Psoas muscle (tissue), 8 donors: Measurements from ENCODE around the gene BRD9. TPM values are rescaled to one million over a fixed set of nuclear protein-coding genes. Genes with fewer than 3 reads are reported as not detected.

Experiments used
- ATAC-seq, 4 donors: fragments of 200-7000 bp; cut with Tn5 transposase; one replicate each; pipeline ENCODE4 v1.9.1; 2020; ENCODE audit warnings: moderate library complexity in 3 of 4, mild to moderate bottlenecking in 2 of 4
- DNase-seq, 2 donors: peaks; one replicate each; pipeline ENCODE4 v3.0.0-alpha.2; 2020
- H3K27ac ChIP-seq: fragments of 200-600 bp; one replicate; pipeline ENCODE4 v1.8.0; 2022
- H3K27me3 ChIP-seq, 3 donors: fragments of 200-600 bp in 1 of 3; one replicate each; pipeline versions ENCODE4 v1.6.1 to v1.8.0; 2013 to 2022; ENCODE audit warnings: low read length in 2 of 3, mild to moderate bottlenecking in 2 of 3, moderate library complexity in 1 of 3; ENCODE audit not compliant: insufficient read depth in 3 of 3
- H3K36me3 ChIP-seq, 2 donors: fragments of 200-600 bp in 1 of 2; one replicate each; pipeline versions ENCODE4 v1.6.1 to v1.8.0; 2013 to 2022; ENCODE audit warnings: low read depth in 1 of 2, mild to moderate bottlenecking in 1 of 2, moderate library complexity in 1 of 2; ENCODE audit not compliant: insufficient read depth in 1 of 2
- H3K4me1 ChIP-seq: fragments of 200-600 bp; one replicate; pipeline ENCODE4 v1.8.0; 2022
- H3K4me3 ChIP-seq: fragments of 200-600 bp; one replicate; pipeline ENCODE4 v1.8.0; 2022; ENCODE audit warnings: mild to moderate bottlenecking
- H3K9me3 ChIP-seq: fragments of 200-600 bp; one replicate; pipeline ENCODE4 v1.8.0; 2022
- CTCF ChIP-seq: fragments of 200-600 bp; IDR thresholded peaks from one replicate; pipeline ENCODE4 v1.8.0; 2022; ENCODE audit warnings: antibody characterized with exemption
- WGBS, 3 donors: extraction: QIAGEN DNeasy Blood & Tissue Kit; methylation state at CpG; one replicate each; pipeline versions ENCODE4 v1.1.6 to v1.1.7; 2013; 5-methylcytosine and 5-hydroxymethylcytosine counted together
- intact Hi-C, 2 donors: fragments of 100-400 bp; cut with DNase I; formaldehyde crosslinking; loops; one replicate each; pipeline versions ENCODE4 v1.11.0 to v1.14.2; 2022
- polyA plus RNA-seq, 3 donors: library from polyadenylated mRNA; stranded (reverse); fragments of 200-250 nt; gene quantifications; one replicate each; pipeline ENCODE4 v1.2.3, GENCODE V29; 2013
- total RNA-seq, 4 donors: library from RNA; stranded (reverse); fragmentation: NEBNext Ultra II Directional in 2 of 4; extraction: Animal tissue kit (Norgen Biotek cat#: 25700) in 2 of 4; gene quantifications; one replicate each; pipeline versions ENCODE4 v1.2.1 to v1.2.4, GENCODE V29; 2021 to 2023
- donor health status: healthy with polysubstance abuse.
- donor health status: DM: no; HTN: no; CAD: no; lungs with moderate emphysema.
- donor health status: Bipolar disorder and iron deficiency.
- donor health status: healthy.
- donor health status: DM: yes; HTN: yes; CAD: no.
- donor health status: DM: no; HTN: no; CAD: no.
- donor health status: DM: no; HTN: no; CAD: no.
- donor health status: DM: yes; HTN: yes; CAD: no.

Gene BRD9
- total and polyA plus RNA-seq, 7 donors: 18.7 to 28.0 (median 22.6) TPM

GRCh38 chr5:819078-819477, 73.5 kb downstream of the BRD9 start:
- no peak for TF ChIP-seq CTCF
- Histone ChIP-seq H3K27me3 (no peaks in the 10 kb centered on the region), H3K9me3 (peaks cover 3% of the 10 kb centered on the region), H3K4me3 (no peak overlapping the region), H3K4me1 (no peaks in the 10 kb centered on the region), H3K27ac (no peak overlapping the region), H3K36me3 (peaks cover 0 to 9% of the 10 kb centered on the region in 2 donors)
- intact Hi-C loops: no loop called here
- WGBS, 3 donors: 80 to 83% methylated on average over 3 of the region's 3 CpGs; no CpG with 5 or more reads in 1 of the 3 donors
- ATAC-seq (no peak), DNase-seq (no peak)

- TF ChIP-seq CTCF: no peak
- 84 to 86% methylated on average over 15 of the region's 15 CpGs; no CpG with 5 or more reads in 1 of the 3 donors for WGBS, 3 donors
- Histone ChIP-seq H3K27ac (no peak overlapping the region), H3K4me3 (no peak overlapping the region), H3K9me3 (peaks cover 3% of the 10 kb centered on the region), H3K4me1 (no peaks in the 10 kb centered on the region), H3K27me3 (no peaks in the 10 kb centered on the region), H3K36me3 (peaks cover 0 to 5% of the 10 kb centered on the region in 2 donors)
- intact Hi-C loops: no loop called here
- no peak for ATAC-seq
- no peak for DNase-seq
These were observed 76.4 kb downstream of the BRD9 start for GRCh38 chr5:816176-816575.

GRCh38 chr5:815449-815848, 77.2 kb downstream of the BRD9 start:
- TF ChIP-seq CTCF: no peak
- WGBS, 3 donors: 93 to 94% methylated on average over 3 of the region's 3 CpGs; no CpG with 5 or more reads in 1 of the 3 donors
- H3K4me1 ChIP-seq: no peaks in the 10 kb centered on the region
- peaks cover 0 to 3% of the 10 kb centered on the region in 2 donors for H3K36me3 ChIP-seq
- no peak overlapping the region for H3K4me3 ChIP-seq
- no peak overlapping the region for H3K27ac ChIP-seq
- H3K27me3 ChIP-seq: no peaks in the 10 kb centered on the region
- H3K9me3 ChIP-seq: peaks cover 3% of the 10 kb centered on the region
- DNase-seq: no peak
- intact Hi-C loops: no loop called here
- ATAC-seq: no peak

Other genes with a start within 250 kb of the BRD9 start
- 10 to 100 TPM in 1 of 4 donors, 1 to 10 TPM in 3; 3.1 to 11.0 (median 5.3) TPM for gene TPPP, start 199.4 kb downstream of the BRD9 start, total RNA-seq
- gene TPPP, start 199.4 kb downstream of the BRD9 start, polyA plus RNA-seq: 1 to 10 TPM; 1.8 to 3.3 (median 2.0) TPM
- 1 to 10 TPM in 3 of 4 donors, under 1 TPM in 1; 0.99 to 7.4 (median 2.8) TPM for gene ZDHHC11B, start 108.1 kb downstream of the BRD9 start, total RNA-seq
- gene ZDHHC11B, start 108.1 kb downstream of the BRD9 start, polyA plus RNA-seq: 1 to 10 TPM in 1 of 3 donors, under 1 TPM in 2; 0.38 to 1.3 (median 0.55) TPM
- 1 to 10 TPM; 1.6 to 9.4 (median 2.8) TPM for gene ZDHHC11, start 41.8 kb downstream of the BRD9 start, total RNA-seq
- gene ZDHHC11, start 41.8 kb downstream of the BRD9 start, polyA plus RNA-seq: 1 to 10 TPM in 1 of 3 donors, under 1 TPM in 2; 0.44 to 6.7 (median 0.51) TPM
- gene TRIP13, start 83 bp upstream of the BRD9 start, total RNA-seq: under 1 TPM; 0.39 to 0.89 (median 0.76) TPM
- gene TRIP13, start 83 bp upstream of the BRD9 start, polyA plus RNA-seq: 1 to 10 TPM in 1 of 3 donors, under 1 TPM in 2; 0.44 to 2.9 (median 0.83) TPM
- gene NKD2, start 116.0 kb upstream of the BRD9 start, total RNA-seq: under 1 TPM in 3 of 4 donors, not detected in 1; 0.59 to 0.96 (median 0.83) TPM
- under 1 TPM; 0.08 to 0.68 (median 0.35) TPM for gene NKD2, start 116.0 kb upstream of the BRD9 start, polyA plus RNA-seq
- gene SLC12A7, start 219.3 kb upstream of the BRD9 start, total RNA-seq: 10 to 100 TPM in 3 of 4 donors, 1 to 10 TPM in 1; 4.5 to 22.0 (median 15.1) TPM
- 1 to 10 TPM; 2.3 to 3.8 (median 2.3) TPM for gene SLC12A7, start 219.3 kb upstream of the BRD9 start, polyA plus RNA-seq